ENCODE data around the gene BLTP3B.
"Not testable (repeated sequence)": the region's sequence is repeated elsewhere in the genome, so short reads cannot be mapped to it uniquely, and the experiment has no call there.

BLTP3B gene

DNA sequence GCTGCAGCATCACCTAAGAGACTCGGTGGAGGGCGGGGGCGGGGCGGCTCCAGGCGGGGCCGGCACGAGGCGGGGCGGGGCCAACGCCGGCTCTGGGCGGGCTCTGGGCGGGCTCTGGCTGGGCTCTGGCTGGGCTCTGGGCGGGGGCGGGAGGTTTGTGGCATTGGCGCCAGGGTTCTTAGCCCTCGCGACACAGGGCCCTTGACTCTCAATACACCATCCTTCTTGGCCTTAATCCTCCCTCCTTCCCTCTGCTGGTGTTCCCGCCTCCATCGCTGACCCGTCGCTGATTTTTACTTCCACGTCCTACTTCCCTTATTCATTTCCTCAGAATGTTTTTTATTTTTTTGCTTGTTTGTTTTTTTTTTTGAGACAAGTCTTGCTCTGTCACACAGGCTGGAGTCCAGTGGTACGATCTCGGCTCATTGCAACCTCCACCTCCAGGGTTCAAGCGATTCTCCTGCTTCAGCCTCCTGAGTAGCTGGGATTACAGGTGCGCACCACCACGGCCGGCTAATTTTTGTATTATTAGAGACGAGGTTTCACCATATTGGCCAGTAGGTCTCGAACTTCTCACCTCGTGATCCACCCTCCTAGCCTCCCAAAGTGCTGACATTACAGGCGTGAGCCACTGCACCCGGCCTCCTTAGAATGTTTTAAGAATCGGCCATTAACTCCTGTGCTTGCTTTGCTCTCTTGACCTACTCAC is at the start of gene BLTP3B:
Gene BLTP3B, minus strand, starts transcription at position 24 of the 709 bp plus-strand sequence. CDS start 239 bp downstream, outside the sequence.
- peak; percentile 86 for DNase-seq

DNA sequence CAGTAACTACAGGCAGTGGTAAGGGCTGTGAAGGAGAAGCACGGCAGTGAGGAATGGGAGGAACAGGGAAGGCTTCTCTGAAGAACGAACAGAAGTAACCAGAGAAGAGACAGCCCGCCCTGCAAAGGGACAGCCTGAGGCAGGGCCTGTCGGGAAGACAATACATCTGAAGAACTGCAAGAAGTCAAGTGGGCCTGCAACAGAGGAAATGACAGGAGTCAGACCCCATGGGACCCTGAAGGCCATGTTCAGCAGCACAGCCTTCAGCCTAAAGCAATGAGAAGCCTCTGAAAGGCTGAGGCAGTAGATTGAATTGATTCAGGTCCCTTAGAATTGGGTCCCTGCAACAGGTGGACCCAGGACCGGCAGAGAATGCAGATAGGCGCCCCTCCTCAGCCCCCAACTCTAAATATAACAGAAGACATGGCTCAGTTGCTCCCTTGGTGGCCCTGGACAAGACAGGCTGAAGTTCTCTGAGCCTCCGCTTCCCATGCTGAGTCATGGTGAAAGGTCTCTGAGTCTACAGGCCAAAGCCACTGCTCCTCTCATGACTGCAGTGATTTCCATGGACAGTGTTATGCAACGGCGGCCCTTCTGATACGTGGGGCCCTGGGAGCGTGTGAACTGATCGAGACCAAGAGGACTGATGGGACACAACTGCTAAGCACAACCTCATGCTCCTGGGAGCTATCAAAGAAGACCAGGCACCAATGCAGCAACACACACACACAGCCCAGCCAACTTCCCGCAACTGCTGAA is 47.1 kb upstream of the BLTP3B start:
- no peak for DNase-seq

- DNase-seq = not testable (repeated sequence)
Observed at GRCh38 chr12:100188888-100189635, 46.4 kb upstream of the BLTP3B start.

DNA sequence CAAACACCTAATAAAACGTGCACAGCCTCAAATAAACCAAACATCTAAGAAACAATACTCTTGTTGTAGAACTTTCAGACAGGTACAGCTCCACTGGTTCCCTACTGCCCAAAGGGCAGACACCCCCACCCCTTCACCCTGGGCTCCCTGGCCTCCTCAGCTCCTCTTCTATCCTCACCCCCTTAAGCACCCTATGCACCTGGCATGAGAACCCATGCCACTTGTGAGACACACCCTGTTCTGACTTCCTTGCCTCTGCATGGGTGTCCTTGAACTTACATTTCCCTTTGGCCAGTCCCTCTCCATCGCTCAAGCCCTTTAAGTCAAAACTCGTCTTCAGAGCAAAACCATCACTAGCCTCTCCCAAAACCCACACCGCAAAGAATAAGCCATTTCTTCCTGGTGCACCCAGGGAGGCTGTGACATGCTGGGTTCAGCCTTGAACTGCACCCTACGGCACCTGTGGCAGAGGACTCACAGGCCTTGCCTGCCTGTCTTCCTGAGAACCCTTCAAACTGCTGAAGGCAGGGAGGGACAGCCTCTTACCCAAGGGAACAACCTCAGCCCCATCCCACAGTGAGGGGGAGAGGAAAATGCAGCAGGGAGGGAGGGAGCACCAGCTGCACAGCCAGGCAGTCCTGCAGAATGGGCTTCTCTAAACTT is 45.3 kb upstream of the BLTP3B start:
- no peak for DNase-seq

DNA sequence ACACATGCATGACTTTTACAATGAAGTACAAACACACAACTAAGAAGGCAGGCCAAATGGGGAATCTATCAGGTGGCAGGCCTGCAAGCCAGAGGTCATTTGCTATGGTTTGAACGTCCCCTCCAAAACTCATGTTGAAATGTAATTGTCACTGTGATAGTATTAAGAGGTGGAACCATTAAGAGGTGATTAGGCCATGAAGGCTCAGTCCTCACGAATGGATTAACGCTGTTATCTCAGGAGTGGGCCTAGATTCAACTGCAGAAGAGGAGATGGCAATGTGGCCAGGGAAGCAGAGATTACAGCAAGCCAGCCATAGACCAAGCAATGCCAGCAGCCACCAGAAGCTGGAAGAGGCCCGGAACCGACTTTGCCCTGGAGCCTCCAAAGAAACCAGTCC is 44.4 kb upstream of the BLTP3B start:
- no peak for DNase-seq

- DNase-seq = no peak
Observed at GRCh38 chr12:100186071-100186470, 43.4 kb upstream of the BLTP3B start.

DNA sequence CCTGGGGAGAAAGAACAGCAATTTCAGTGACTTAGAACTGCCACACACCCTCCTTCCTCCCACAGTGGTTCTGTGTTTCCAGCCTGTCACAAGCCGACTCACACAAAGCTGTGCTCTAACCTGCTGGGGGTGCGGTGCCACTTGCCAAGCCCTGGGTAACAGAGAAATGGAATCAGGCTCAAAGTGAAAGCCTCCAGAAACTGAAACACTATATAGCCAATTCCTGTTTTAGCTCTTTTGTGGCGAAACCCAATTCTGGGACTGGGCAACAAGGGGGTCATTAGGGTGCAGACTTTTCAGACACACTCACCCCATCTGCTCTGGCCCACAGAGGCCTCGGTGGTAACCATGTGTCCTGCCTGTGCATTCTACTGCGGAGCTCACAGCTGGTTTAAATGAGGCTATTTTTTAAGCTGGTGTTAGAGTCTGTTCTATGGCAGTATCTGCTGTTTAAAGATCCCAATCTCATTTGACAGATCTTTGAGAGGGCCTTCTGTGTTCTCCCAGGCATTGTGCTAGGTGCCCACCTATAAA is 42.8 kb upstream of the BLTP3B start:
- no peak for DNase-seq

GRCh38 chr12:100184549-100185145 is 42.0 kb upstream of the BLTP3B start:
- DNase-seq = no peak

GRCh38 chr12:100179252-100179651 is 36.6 kb upstream of the BLTP3B start:
- no peak for DNase-seq

- not testable (repeated sequence) for DNase-seq
Observed at GRCh38 chr12:100176493-100176892, 33.8 kb upstream of the BLTP3B start.

GRCh38 chr12:100174495-100174894 is 31.8 kb upstream of the BLTP3B start:
- DNase-seq = no peak

GRCh38 chr12:100173111-100173510 is 30.4 kb upstream of the BLTP3B start:
- no peak for DNase-seq

GRCh38 chr12:100171248-100171647 is 28.6 kb upstream of the BLTP3B start:
- no peak for DNase-seq

DNA sequence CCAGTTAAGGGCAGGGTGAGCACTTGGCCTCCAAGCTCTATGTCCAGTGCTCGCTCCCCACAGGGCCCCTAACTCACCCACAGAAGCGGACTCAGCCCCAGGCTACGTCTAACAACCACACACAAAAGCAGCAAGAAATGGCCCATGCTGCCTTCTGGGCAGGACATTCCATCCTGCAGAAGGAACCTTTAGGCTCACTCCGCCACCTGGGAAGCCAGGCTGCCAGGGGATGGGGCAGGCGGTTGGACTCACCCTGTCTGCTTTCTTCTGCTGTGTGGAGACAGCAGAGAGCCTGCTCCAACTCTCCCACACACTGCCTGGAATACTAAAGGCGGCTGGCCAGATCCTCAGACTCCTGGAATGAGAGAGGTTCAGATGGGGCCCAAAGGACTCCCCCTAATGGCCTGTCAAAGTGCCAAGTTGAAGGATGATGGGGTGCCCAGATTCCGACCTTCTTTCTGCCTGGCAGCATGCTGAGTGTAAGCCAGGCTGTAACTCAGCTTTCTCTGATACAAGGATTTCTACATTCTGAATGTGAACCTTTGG is 27.7 kb upstream of the BLTP3B start:
- DNase-seq = no peak

DNA sequence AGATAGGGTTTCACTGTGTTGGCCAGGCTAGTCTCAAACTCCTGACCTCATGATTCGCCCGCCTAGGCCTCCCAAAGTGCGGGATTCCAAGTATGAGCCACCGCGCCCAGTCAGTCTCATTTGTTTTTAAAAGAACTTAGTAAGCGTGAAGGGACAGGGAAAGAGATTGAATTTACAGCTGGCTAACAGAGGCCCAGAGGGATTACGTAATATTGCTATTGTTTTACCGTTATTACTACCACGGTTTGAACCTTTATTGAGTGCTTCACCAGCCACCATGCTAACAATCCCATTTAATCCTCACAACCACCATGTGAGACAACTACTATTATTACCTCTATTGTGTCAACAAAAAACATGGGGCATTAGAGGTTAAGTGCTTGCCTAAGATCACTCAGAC is 26.7 kb upstream of the BLTP3B start:
- no peak for DNase-seq

- DNase-seq = no peak
Observed at GRCh38 chr12:100168562-100168961, 25.9 kb upstream of the BLTP3B start.

GRCh38 chr12:100166232-100166631 is 23.6 kb upstream of the BLTP3B start:
- no peak for DNase-seq

DNA sequence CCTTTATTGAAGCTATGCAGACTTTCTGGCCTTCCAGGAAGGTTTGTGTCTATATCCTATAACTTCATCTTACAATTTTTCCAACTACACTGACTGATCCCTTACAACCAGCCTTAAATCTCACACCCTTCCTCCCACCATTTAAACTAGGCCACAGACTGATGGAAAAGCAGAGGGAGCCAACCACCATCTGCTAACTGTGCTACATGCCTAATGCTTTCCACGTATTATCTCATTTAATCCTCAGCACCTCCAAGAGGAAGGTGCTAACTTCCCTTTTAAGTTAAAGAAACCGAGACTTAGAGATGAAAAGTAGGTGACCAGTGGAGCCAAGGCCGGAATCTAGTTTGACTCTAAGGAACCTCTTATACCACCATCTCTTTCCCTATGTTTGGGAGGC is 22.7 kb upstream of the BLTP3B start:
- DNase-seq = no peak

DNA sequence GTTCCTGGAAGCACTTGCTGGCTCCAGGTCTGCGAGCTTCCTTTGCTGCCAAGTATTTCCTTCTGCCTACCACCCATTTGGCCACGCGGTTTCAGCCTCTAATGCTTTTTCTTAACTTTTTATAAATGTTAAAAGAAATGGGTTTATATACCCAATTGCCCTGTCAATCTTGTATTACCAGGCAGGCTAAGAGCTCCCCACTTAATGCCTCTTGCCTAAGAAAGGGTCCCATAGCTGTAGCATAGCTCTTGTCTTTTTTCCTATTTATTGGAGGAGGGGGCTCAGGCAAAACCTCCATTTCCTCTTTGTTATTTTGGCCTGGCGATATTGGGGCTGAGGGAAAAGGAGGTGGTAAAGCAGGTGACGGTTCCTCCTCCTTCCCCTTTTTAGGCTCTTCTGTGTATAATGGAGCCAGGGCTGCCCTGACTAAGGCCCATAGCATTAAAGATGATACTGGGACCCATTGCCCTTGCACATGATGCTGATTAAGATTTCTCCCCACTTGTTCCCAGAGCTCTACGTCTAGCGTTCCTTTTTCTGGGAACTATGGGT is 21.6 kb upstream of the BLTP3B start:
- DNase-seq = no peak

- peak; percentile 58 for DNase-seq
Observed at GRCh38 chr12:100163416-100164152, 20.9 kb upstream of the BLTP3B start.

All from activated CD4-positive, alpha-beta T cell treated with anti-CD3 and anti-CD28 coated beads for 1 hour (primary cell).